K562 (cell line): ENCODE data around the gene ANKRD1. TPM values are rescaled to one million over a fixed set of nuclear protein-coding genes. Genes with fewer than 3 reads are reported as not detected.

Source experiments
- ATAC-seq: fragments of 200-7000 bp; cut with Tn5 transposase; 3 replicates; pipeline ENCODE4 v1.9.1; 2020; ENCODE audit warnings: moderate library complexity
- BruUV-seq: library from RNA; stranded (reverse); fragments of 400-500 nt; replicated peaks from 2 replicates; lab custom pipeline; 2021; lab: Mats Ljungman, UMichigan
- CTCF ChIA-PET: fragments of 300-600 bp; formaldehyde crosslinking; extraction: SDS; loops from one replicate; lab custom pipeline; 2021; ENCODE audit warnings: low intra/inter-chr PET ratio; lab: Yijun Ruan, JAX
- POLR2A ChIA-PET: fragments of 300-600, 350-650 bp; sonication (Branson Sonifier 250); formaldehyde crosslinking; extraction: SDS; loops from one replicate; lab custom pipeline; 2021; ENCODE audit warnings: antibody characterized with exemption, inconsistent platforms; lab: Yijun Ruan, JAX
- DNase-seq, 4 experiments: peaks; one replicate each; pipeline versions ENCODE4 v3.0.0 to v3.0.0-alpha.2; 2011 to 2018; ENCODE audit warnings: low spot score in 3 of 4, mixed read lengths in 3 of 4; ENCODE audit errors: extremely low read depth in 1 of 4
- FAIRE-seq: peaks from 2 replicates; lab custom pipeline; 2011; peaks lifted over from hg19 to GRCh38; lab: Jason Lieb, UNC
- H2AFZ ChIP-seq: 2 replicates; pipeline ENCODE4 v1.6.0; 2011; ENCODE audit warnings: low read depth, low read length, control low read depth, inconsistent platforms
- H3K27ac ChIP-seq: fragments of 200-600 bp; 3 replicates; pipeline ENCODE4 v1.8.0; 2011; ENCODE audit warnings: low read depth, mild to moderate bottlenecking, control low read depth, inconsistent platforms, low read length, moderate library complexity, mixed read lengths; ENCODE audit errors: extremely low read depth
- H3K27me3 ChIP-seq, 2 experiments: fragments of 300-600 bp in 1 of 2; 2 replicates in 1 of 2; 3 replicates in 1 of 2; pipeline versions ENCODE4 v1.6.0 to v1.8.0; 2011; ENCODE audit warnings: inconsistent platforms in 2 of 2, low read length in 2 of 2, mild to moderate bottlenecking in 1 of 2, mixed read lengths in 1 of 2, moderate library complexity in 1 of 2; ENCODE audit not compliant: control insufficient read depth in 2 of 2, insufficient read depth in 2 of 2
- H3K36me3 ChIP-seq: fragments of 300-600 bp; 3 replicates; pipeline ENCODE4 v1.8.0; 2011; ENCODE audit warnings: mild to moderate bottlenecking, low read length, inconsistent platforms; ENCODE audit not compliant: control insufficient read depth, insufficient read depth
- H3K4me1 ChIP-seq, 2 experiments: fragments of 200-600 bp in 1 of 2; replicated peaks in 1 of 2; 2 replicates in 1 of 2; 3 replicates in 1 of 2; pipeline versions ENCODE4 v1.5.1 to v1.8.0; 2011; ENCODE audit warnings: inconsistent platforms in 2 of 2, low read length in 2 of 2, mild to moderate bottlenecking in 1 of 2, mixed read lengths in 1 of 2, moderate library complexity in 1 of 2; ENCODE audit not compliant: control insufficient read depth in 2 of 2, insufficient read depth in 2 of 2
- H3K4me2 ChIP-seq: 2 replicates; pipeline ENCODE4 v1.6.1; 2011; ENCODE audit warnings: low read length, control low read depth, inconsistent platforms, mixed read lengths; ENCODE audit not compliant: insufficient read depth
- H3K4me3 ChIP-seq: fragments of 200-600 bp; sonication (generic), shearing (Covaris generic); 2 replicates; pipeline ENCODE4 v1.5.1; 2016; ENCODE audit warnings: control low read depth, inconsistent platforms
- H3K79me2 ChIP-seq: fragments of 200-600 bp; 3 replicates; pipeline ENCODE4 v1.8.0; 2011; ENCODE audit warnings: low read length, inconsistent platforms; ENCODE audit not compliant: control insufficient read depth, insufficient read depth
- H3K9ac ChIP-seq, 2 experiments: 2 replicates each; pipeline versions ENCODE4 v1.6.0 to v1.6.1; 2011; ENCODE audit warnings: low read depth in 2 of 2, low read length in 2 of 2, control low read depth in 1 of 2, inconsistent platforms in 1 of 2, mild to moderate bottlenecking in 1 of 2, mixed read lengths in 1 of 2; ENCODE audit not compliant: insufficient read depth in 1 of 2
- H3K9me1 ChIP-seq: one replicate; pipeline ENCODE4 v1.6.0; 2011; ENCODE audit warnings: inconsistent platforms, mild to moderate bottlenecking, low read length, moderate library complexity; ENCODE audit not compliant: control insufficient read depth, insufficient read depth
- H3K9me3 ChIP-seq: replicated peaks from 2 replicates; pipeline ENCODE4 v1.5.1; 2011; ENCODE audit warnings: low read depth, low read length, inconsistent platforms; ENCODE audit not compliant: control insufficient read depth, insufficient read depth
- H4K20me1 ChIP-seq: replicated peaks from 2 replicates; pipeline ENCODE4 v1.6.1; 2011; ENCODE audit warnings: low read length, inconsistent platforms, mixed read lengths; ENCODE audit not compliant: control insufficient read depth, insufficient read depth
- ARID3A ChIP-seq: IDR thresholded peaks from 2 replicates; pipeline ENCODE4 v1.6.1; 2012; ENCODE audit warnings: low read depth, low read length, improper control_type of control experiment, borderline replicate concordance
- C11orf30 ChIP-seq: fragments of 450-650 bp; IDR thresholded peaks from 2 replicates; pipeline ENCODE4 v1.6.1; 2016; ENCODE audit warnings: low read depth, mild to moderate bottlenecking
- DEAF1 ChIP-seq: fragments of 450-650 bp; formaldehyde crosslinking; IDR thresholded peaks from 2 replicates; pipeline ENCODE4 v1.4.0; 2020; ENCODE audit warnings: mild to moderate bottlenecking, moderate library complexity
- FOS ChIP-seq: IDR thresholded peaks from 3 replicates; pipeline ENCODE4 v1.6.1; 2011; ENCODE audit not compliant: insufficient read length; ENCODE audit errors: extremely low read depth
- FOXK2 ChIP-seq, 2 experiments: fragments of 450-650 bp; IDR thresholded peaks in 1 of 2; conservative IDR thresholded peaks in 1 of 2; 2 replicates each; pipeline ENCODE4 v1.6.1; 2016; ENCODE audit warnings: low read depth in 2 of 2, mild to moderate bottlenecking in 1 of 2
- KHSRP ChIP-seq: fragments of 450-650 bp; IDR thresholded peaks from 2 replicates; pipeline ENCODE4 v1.6.1; 2017
- MAFF ChIP-seq: IDR thresholded peaks from 2 replicates; pipeline ENCODE4 v1.6.1; 2012; ENCODE audit warnings: low read length, improper control_type of control experiment
- MAFG ChIP-seq: fragments of 450-650 bp; conservative IDR thresholded peaks from 2 replicates; pipeline ENCODE4 v1.6.1; 2016; ENCODE audit warnings: missing genetic modification characterization, missing compliant biosample characterization
- MED1 ChIP-seq: sonication (generic); formaldehyde crosslinking; IDR thresholded peaks from 2 replicates; pipeline ENCODE4 v1.8.1; 2023; ENCODE audit warnings: missing genetic modification reagents, borderline replicate concordance
- SAFB ChIP-seq: fragments of 200-400 bp; formaldehyde crosslinking; IDR thresholded peaks from 2 replicates; pipeline ENCODE4 v1.6.1; 2017; ENCODE audit warnings: low read depth, low read length, borderline replicate concordance
- SP2 ChIP-seq: IDR thresholded peaks from 2 replicates; pipeline ENCODE4 v1.6.1; 2011; ENCODE audit warnings: mild to moderate bottlenecking, low read depth, low read length, moderate library complexity; ENCODE audit not compliant: poor library complexity, severe bottlenecking; ENCODE audit errors: extremely low read depth
- TEAD1 ChIP-seq, 2 experiments: fragments of 450-650 bp in 1 of 2; sonication (generic) in 1 of 2; formaldehyde crosslinking; IDR thresholded peaks; 2 replicates each; pipeline versions ENCODE4 v1.4.0 to v1.8.0; 2020 to 2022; ENCODE audit warnings: mild to moderate bottlenecking in 2 of 2, missing genetic modification reagents in 1 of 2
- ZBTB26 ChIP-seq: fragments of 450-650 bp; formaldehyde crosslinking; IDR thresholded peaks from 2 replicates; pipeline ENCODE4 v1.4.0; 2022; ENCODE audit warnings: missing genetic modification characterization
- ZNF445 ChIP-seq: fragments of 250-450 bp; sonication (Bioruptor Pico); IDR thresholded peaks from 2 replicates; pipeline ENCODE4 v1.4.0; 2020; ENCODE audit warnings: low read depth, mild to moderate bottlenecking, moderate library complexity
- WGBS: fragments of 100-300 bp; shearing (Covaris generic); methylation state at CpG from one replicate; pipeline ENCODE4 v1.1.6; 2016; ENCODE audit warnings: low coverage, mixed read lengths; ENCODE audit not compliant: insufficient coverage; ENCODE audit errors: missing lambda C conversion rate; 5-methylcytosine and 5-hydroxymethylcytosine counted together
- in situ Hi-C: fragments of 300-500 bp; cut with MboI; formaldehyde crosslinking; loops from 4 replicates; pipeline ENCODE4 v1.15.0; 2018; ENCODE audit warnings: inconsistent platforms, mixed read lengths
- intact Hi-C: fragments of 100-400 bp; cut with micrococcal nuclease; formaldehyde crosslinking; loops from 2 replicates; pipeline ENCODE4 v1.14.2; 2022
- polyA plus RNA-seq, 8 experiments: library from polyadenylated mRNA; depleted of rRNA in 4 of 8; stranded (reverse) in 5 of 8; unstranded in 3 of 8; fragments of >200 nt; fragmentation: Nextera tagmentation in 2 of 8; fragmentation: Illumina TruSeq in 1 of 8; extraction: Ambion mirVana in 2 of 8; extraction: Trizol in 1 of 8; gene quantifications; 2 replicates each; pipeline versions ENCODE4 v1.2.1 to v1.2.3, GENCODE V29; 2011 to 2014; ENCODE audit warnings: inconsistent platforms in 1 of 8, missing spikeins in 1 of 8
- total RNA-seq, 7 experiments: library from RNA; depleted of rRNA in 6 of 7; stranded (reverse); fragments of >200 nt in 6 of 7; fragmentation: Illumina TruSeq in 2 of 7; extraction: Trizol in 2 of 7; gene quantifications; 2 replicates each; pipeline versions ENCODE4 v1.2.1 to v1.2.3, GENCODE V29; 2011 to 2021; ENCODE audit warnings: low replicate concordance in 1 of 7

ANKRD1 gene
- total and polyA plus RNA-seq, 9 of the 15 experiments (the other 6 are each of a cell fraction or from before 2014, with no cell fraction given): not detected

- TF ChIP-seq DEAF1 (CRISPR knock-in tag): no peak
- peak; percentile 26; the same call in 1 of the 2 replicates for TF ChIP-seq C11orf30
- TF ChIP-seq FOXK2 (conservative IDR thresholded peaks at IDR 0.05 in 1 of 2, IDR thresholded peaks at IDR 0.05 in 1 of 2; ENCODE audit: low read depth in 2 of 2): no peak
- peak in 1 of 2 experiments; percentile 94; a peak in 2 of 4 replicates for TF ChIP-seq TEAD1 (CRISPR knock-in tag; IDR thresholded peaks at IDR 0.05)
- TF ChIP-seq KHSRP: no peak
- TF ChIP-seq MAFG: peak; percentile 61
- TF ChIP-seq, all 486 proteins: peak for 15
Measured at GRCh38 chr10:90920986-90921666, at the start of gene ANKRD1 (continued).

- DNase-seq (no peak), FAIRE-seq (no peak), ATAC-seq (peak; percentile 65)
- in situ Hi-C loops: no loop called here
- no peaks in the 10 kb centered on the region for H3K79me2 ChIP-seq
- H4K20me1 ChIP-seq: no peaks in the 10 kb centered on the region
- BruUV-seq: no TSS peak
- no peaks in the 10 kb centered on the region for H3K9me3 ChIP-seq
- H3K4me2 ChIP-seq: no peak overlapping the region
- no peaks in the 10 kb centered on the region; a peak in 1 of 5 replicates for H3K4me1 ChIP-seq
- no peaks in the 10 kb centered on the region for H3K9me1 ChIP-seq
- no peak overlapping the region for H3K9ac ChIP-seq
- no peaks in the 10 kb centered on the region for H3K36me3 ChIP-seq
- H3K27me3 ChIP-seq: peaks cover 0 to 5% of the 10 kb centered on the region in 2 experiments; a peak in 2 of 5 replicates
- ChIA-PET CTCF (interaction anchor here (0.6 kb wide), 1 partner anchor 281 kb away, joined by 4 read pairs; no protein-coding TSS in a partner anchor), POLR2A (interaction anchor here (0.8 kb wide), 1 partner anchor 17 kb away, joined by 5 read pairs; no protein-coding TSS in a partner anchor)
- no peak overlapping the region for H3K27ac ChIP-seq
- H2AFZ ChIP-seq: no peak overlapping the region; the same call in 1 of the 2 replicates
- no peak overlapping the region for H3K4me3 ChIP-seq
- intact Hi-C loops: no loop called here
- 25% methylated on average over 6 of the region's 6 CpGs for WGBS
- TF ChIP-seq ZNF445 (CRISPR knock-in tag) (no peak), MED1 (CRISPR knock-in tag) (no peak), SAFB (no peak), ZBTB26 (CRISPR knock-in tag) (no peak), ARID3A (no peak), SP2 (no peak), FOS (no peak), MAFF (no peak)
Measured at GRCh38 chr10:90969947-90970673, 49.2 kb upstream of the ANKRD1 start.
